NK-92 treated with Interleukin-12 subunit alpha and Interleukin-12 subunit beta, amount 100 ng/mL, for 24 hours (cell line): ENCODE results near the gene MYT1.

ENCODE experiments used
- DNase-seq: peaks from one replicate; lab custom pipeline; 2025; lab: John Stamatoyannopoulos, UW

Gene MYT1

GRCh38 chr20:64219202-64219601 lies 55.0 kb downstream of the MYT1 start:
- no peak for DNase-seq

- no peak for DNase-seq
Observed at GRCh38 chr20:64219730-64220129, 55.5 kb downstream of the MYT1 start.

DNA sequence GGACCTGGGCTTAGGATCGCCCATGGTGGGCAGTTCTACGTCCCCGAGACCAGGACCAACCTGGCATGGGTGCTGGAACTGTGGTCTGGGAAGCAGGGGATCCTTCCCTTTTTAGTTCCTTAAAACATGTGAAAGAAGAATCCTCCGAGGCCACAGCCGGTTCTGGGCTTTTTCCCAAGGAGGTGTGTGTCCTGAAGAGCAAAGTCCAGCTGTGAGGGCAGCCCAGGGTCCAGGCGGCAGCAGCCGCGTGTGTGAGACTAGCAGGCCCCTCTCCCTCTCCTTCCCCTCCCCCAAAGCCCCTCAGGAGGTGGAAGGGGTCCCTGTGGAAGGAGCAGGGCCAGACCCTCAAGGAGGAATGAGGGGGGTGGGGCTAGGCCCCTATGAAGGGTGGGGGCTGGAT lies 56.2 kb downstream of the MYT1 start:
- DNase-seq, result no peak

DNA sequence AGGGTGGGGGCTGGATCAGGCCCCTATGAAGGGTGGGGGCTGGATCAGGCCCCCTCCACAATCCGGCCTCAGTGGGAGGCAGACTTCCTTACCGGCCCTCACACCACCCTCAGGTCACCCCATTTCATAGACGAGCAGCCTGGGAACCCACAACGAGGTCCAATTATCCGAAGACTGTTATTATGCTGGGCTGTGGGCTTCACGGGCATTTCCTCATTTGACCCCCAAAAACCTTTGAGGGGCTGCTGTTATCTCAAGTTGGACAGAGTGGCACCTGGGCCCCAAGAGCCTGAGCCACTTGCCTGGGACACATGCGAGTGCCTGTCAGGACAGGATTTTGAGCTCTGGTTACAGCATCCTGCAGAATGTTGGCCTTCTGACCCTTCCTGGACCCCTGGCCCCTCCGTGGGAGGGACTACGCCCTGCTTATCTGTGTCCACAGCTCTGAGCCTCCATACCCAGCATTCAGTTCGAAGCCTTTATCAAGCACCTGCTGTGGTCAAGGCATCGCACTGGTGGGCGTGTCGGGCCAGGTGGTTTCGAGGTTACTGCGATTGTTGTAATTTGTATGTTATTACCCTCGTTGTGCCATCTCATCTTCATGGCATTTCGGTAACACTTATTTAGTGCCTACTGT lies 56.8 kb downstream of the MYT1 start:
- no peak for DNase-seq

GRCh38 chr20:64222291-64222735 lies 58.1 kb downstream of the MYT1 start:
- no peak for DNase-seq

DNA sequence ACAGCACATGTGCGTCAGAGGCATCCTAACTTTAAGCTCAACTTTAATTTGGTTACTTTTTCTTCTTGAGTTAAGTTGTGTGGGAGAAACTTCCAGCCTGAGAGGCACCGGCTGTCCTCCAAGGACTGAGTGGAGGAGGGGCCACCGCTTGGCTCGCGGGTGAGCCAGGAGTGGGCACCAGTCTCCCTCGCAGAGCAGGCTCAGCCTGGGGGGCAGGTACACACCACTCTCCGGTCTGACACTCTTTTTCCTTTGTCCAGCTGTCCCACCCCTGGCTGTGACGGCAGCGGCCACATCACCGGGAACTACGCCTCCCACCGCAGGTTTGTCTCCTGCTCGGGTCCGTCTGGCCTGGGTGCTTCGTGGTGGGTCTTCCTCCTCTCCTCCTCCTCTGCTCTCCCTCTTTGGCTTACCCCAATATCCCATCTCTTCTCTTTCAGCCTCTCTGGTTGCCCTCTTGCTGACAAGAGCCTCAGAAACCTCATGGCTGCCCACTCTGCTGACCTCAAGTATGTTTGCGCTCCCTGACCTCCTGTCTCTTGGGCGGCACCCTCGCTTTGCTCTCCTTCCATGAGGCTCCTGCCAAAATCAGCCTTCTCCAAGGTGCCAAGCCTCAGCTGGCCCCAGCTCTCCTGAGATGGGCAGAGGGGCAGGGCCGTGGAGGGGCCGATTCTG lies 58.7 kb downstream of the MYT1 start:
- DNase-seq, result no peak

DNA sequence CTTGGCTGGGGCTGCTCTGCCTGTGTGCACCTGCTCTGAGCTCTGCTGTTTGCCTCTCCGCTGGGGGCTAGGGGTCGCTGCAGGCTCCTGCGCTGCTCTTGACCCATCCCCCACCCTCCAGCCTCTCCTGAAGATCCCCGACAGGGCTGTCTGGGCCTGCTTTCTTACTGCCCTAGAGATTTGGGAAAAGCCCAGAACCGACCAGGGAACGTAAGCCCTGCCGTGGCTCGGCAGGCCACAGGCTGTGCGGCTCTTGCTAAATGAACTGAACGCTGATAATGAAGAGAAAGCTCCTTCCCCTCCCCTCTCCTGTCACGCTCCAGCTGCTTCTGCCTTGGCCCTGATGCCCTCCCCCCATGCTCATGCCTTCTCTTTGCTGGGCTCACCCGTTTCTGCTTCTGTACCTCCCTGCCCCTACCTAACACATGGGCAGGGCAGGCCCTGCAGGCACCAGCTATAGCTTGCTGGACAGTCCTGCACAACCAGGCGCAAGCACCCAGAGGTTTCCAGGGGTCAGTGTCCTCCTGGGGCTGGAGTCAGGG lies 59.3 kb downstream of the MYT1 start:
- no peak for DNase-seq

DNA sequence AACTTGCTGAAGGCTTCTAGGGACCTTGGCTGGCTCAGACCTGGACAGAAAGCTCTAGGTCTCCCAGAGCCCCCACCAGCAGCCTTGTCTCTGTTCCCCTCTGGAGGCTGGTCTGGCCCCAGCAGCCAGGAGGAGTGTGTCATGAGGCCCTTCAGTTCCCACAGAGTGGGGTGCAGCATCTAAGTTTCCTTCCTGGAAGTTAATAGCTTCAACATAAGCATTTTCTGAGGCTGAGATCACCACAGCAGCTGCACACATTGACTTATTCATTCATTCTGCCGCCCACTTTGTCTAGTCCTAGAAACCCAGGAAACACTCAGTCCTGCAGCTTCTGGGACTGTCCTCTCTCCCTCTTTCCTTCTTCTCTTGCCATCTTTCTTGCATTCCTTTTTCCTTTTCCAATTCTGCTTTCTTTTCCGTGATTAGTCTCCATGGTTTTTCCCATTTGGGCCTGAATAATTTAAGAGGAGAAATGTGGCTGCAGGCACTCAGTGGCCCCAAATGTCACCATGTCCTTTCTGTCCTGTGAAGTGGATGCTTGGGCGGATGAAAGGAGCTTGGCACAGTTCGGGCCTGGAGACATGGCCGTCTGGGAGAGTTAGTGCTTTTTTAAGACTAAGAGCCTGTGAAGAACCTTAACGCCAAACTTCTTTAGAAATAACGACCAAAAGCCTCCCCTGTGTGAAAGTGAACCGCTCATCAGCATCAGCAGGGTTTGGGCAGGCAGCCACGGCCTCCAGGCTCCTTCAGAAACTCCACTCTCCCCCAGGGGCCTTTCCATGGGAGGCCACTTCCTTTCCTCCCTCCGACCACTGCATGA lies 60.3 kb downstream of the MYT1 start:
- DNase-seq, result no peak

DNA sequence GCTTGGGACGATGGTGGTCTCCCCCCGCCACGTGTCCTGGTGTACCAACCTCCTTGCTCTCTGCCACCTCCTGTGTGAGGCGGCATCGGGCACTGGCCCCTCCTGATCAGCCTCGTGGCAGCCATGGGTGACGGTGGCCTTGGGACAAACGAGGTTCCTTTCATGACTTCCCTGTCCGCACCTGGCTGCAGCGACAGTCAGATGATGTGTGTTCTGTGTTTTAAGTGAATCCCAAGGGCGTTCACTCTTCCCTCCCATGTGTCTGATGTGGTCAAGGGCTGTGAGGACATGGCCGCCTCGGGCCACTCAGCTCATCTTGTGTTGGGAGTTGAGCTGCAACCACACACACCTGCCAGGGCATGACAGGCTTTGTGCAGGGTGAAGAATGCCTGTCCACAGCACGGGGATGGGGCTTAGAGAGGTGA lies 60.9 kb downstream of the MYT1 start:
- DNase-seq, result no peak

DNA sequence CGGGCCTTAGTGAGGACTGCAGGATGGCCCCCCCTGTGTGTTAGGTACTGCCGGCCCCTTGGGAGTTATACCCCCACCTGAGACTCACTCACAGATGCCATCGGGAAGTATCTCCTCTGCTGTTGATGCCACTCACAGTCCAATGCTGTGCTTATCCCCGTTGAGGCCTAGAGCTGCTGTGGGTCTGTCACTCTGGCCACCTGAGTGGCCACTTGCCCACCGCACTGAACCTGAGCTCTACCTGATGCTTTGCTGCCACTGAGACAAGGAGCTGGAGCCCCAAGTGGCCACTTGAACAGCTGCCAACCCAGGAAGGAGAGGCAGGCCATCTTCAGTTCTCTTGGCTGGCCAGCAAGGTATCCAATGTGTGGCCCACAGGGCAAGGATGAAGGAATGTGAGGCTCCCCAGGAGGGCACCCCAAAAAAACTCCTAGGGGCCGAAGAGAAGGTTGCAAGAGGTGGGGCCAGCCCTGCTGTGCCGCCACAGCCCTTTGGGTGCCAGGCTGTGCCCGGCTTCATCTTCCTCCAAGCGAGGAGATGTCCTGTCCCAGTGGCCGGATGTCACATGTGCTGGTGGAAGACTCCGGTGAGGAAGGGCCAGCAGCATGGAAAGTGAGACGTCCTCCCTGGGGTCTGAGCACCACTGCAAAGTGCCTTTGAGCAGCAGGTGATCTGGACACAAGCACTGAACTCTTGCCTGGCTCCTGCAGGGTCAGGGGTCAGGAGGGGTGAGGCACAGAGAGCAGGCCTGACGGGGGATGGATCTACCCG lies 61.8 kb downstream of the MYT1 start:
- no peak for DNase-seq

- no peak for DNase-seq
Observed at GRCh38 chr20:64226686-64227580, 62.7 kb downstream of the MYT1 start.

DNA sequence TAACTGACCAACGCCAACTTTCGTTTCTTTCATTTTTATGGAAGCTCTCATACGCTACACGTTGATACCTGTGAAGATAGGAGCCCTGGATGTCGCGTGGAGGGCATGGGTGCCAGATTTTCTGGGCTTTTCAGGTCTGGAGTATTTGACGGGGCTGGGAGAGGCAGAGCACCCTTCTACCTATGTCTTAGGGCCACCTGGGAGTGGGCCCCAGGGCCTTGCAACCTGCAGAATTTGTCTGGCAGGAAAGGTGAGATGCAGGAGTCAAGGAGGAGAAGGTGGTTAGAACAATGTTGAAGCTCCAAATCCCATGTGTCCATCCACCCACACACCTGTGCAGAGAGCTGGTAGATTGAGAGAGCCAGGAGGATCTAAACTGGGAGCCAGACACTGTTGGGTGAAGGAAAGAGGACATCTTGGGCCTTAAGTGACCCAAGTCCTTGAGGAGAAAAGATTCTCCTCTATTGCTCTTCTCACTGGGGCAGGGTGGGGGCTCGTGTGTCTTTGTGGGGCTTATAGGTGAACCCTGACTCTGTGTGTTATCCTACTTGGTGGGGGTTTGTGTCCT lies 63.9 kb downstream of the MYT1 start:
- DNase-seq, result no peak

DNA sequence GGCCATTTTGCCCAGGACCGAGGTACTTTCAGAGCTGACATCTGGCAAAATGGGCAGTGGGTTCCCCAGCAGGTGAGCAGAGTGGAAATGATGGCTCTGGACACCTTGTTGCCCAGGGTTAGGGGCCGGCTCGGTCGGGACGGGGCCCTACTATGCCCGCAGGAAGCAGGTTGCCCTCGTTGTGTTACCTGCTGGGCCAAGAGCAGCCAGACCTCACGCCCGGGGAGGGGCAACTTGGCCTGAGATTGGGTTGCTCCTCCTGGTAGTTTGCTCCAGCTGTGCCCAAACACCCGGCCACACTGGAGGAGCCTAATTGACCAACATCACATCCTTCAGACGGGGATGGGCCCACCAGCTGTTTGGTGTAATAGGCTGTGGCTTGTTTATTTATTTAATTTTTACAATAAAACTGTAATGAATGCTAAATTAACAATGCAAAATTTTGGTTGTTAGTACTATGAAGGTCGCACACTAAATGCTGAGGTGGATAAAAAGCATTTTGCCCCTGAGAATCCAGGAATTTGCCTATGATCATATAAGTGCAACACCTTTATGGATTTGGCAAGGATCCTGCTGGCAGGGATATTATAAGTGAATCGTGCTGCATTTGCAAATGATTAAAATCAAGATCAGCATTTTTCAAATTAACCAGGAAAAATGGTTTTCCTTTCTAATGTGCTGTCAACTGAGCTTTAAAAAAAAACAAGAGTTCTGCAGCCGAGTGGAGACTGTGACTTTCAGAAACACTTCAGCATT lies 64.7 kb downstream of the MYT1 start:
- no peak for DNase-seq

- no peak for DNase-seq
Observed at GRCh38 chr20:64229507-64230061, 65.3 kb downstream of the MYT1 start.

GRCh38 chr20:64230461-64231145 lies 66.4 kb downstream of the MYT1 start:
- no peak for DNase-seq

- no peak for DNase-seq
Observed at GRCh38 chr20:64231621-64232550, 67.6 kb downstream of the MYT1 start.

DNA sequence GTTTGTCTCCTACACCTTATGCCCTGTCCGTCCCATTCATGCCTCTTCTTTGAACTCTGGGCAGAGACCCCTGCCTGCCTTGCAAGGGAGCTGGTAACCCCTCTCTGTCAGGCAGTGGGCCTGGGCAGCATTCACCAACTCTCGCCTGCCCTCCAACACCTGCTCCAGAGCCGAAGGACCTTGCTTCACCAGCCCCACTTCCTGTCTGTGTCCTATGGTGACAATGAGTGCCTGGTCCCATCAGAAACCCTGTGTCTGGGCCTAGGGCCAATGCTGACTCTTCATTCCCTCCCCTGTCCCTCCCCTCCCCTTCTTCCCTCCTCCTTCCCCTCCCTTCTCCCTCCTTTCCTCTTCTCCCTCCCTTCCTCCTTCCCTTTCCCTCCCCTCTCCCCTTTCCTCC lies 68.5 kb downstream of the MYT1 start:
- DNase-seq, result no peak

- no peak for DNase-seq
Observed at GRCh38 chr20:64233725-64234124, 69.5 kb downstream of the MYT1 start.
